Cardiac muscle cell (in vitro differentiated cells and primary cell): ENCODE data around the gene MAPK4. TPM values are rescaled to one million over a fixed set of nuclear protein-coding genes. Genes with fewer than 3 reads are reported as not detected.

Experiments
- DNase-seq, 2 donors: peaks; one replicate each; pipeline versions ENCODE4 v3.0.0 to v3.0.0-alpha.2; 2010 to 2017; ENCODE audit warnings: low read depth in 1 of 2, low spot score in 1 of 2
- H3K27ac ChIP-seq: fragments of 200-600 bp; sonication (generic); 2 replicates; pipeline ENCODE4 v1.5.1; 2016
- H3K27me3 ChIP-seq: fragments of 200-600 bp; sonication (generic); 2 replicates; pipeline ENCODE4 v1.6.0; 2016; ENCODE audit warnings: control low read depth
- H3K36me3 ChIP-seq: fragments of 200-600 bp; sonication (generic); 2 replicates; pipeline ENCODE4 v1.5.1; 2016; ENCODE audit warnings: control low read depth
- H3K4me1 ChIP-seq: fragments of 200-600 bp; sonication (generic); 2 replicates; pipeline ENCODE4 v1.8.1; 2017; ENCODE audit warnings: low read depth, mild to moderate bottlenecking, mixed run types
- H3K4me3 ChIP-seq: fragments of 200-600 bp; sonication (generic); 2 replicates; pipeline ENCODE4 v1.5.1; 2016; ENCODE audit warnings: mild to moderate bottlenecking
- H3K9me3 ChIP-seq: fragments of 200-600 bp; sonication (generic); 2 replicates; pipeline ENCODE4 v1.5.1; 2017; ENCODE audit warnings: low read depth, mild to moderate bottlenecking, control low read depth
- polyA plus RNA-seq: library from polyadenylated mRNA; unstranded; fragments of >200 nt; fragmentation: Nextera tagmentation; extraction: Ambion mirVana; gene quantifications from 2 replicates; pipeline ENCODE4 v1.2.1, GENCODE V29; 2016
- total RNA-seq: library from RNA; depleted of rRNA; stranded (reverse); fragments of >200 nt; gene quantifications from 2 replicates; pipeline ENCODE4 v1.2.3, GENCODE V29; 2016
- TF ChIP-seq, protein P1 (sequence below): IDR thresholded peaks from 2 replicates; pipeline ENCODE4 v1.5.1; 2012; ENCODE audit warnings: low read depth, mild to moderate bottlenecking, low read length

Gene MAPK4
- total and polyA plus RNA-seq, 2 experiments from 2014 or later = 36.9 to 68.9 TPM

DNA sequence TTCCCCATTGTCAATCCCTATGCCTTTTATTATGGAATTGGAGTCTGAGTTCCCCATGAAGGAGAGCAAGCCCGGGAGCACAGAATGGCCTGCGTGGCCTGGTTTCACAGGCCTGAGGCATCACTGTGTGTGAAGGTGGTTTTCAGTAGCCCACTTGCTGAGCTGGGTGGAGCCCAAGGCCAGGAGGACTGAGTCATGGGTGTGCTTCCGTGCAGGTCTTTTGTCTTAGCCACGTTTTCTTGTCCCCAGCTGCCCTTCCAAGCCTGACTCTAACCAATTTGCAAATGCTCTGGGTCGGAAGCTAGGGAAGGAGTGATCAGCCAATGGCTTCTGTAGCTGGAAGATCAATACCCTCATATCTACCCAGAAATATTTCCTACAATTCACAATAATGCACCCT lies 119.2 kb downstream of the MAPK4 start:
- DNase-seq = no peak
- Histone ChIP-seq H3K36me3 (no peaks in the 10 kb centered on the region), H3K4me3 (no peak overlapping the region), H3K27ac (no peak overlapping the region), H3K27me3 (no peaks in the 10 kb centered on the region), H3K9me3 (no peaks in the 10 kb centered on the region), H3K4me1 (peaks cover 10% of the 10 kb centered on the region)
- TF ChIP-seq, protein P1, sequence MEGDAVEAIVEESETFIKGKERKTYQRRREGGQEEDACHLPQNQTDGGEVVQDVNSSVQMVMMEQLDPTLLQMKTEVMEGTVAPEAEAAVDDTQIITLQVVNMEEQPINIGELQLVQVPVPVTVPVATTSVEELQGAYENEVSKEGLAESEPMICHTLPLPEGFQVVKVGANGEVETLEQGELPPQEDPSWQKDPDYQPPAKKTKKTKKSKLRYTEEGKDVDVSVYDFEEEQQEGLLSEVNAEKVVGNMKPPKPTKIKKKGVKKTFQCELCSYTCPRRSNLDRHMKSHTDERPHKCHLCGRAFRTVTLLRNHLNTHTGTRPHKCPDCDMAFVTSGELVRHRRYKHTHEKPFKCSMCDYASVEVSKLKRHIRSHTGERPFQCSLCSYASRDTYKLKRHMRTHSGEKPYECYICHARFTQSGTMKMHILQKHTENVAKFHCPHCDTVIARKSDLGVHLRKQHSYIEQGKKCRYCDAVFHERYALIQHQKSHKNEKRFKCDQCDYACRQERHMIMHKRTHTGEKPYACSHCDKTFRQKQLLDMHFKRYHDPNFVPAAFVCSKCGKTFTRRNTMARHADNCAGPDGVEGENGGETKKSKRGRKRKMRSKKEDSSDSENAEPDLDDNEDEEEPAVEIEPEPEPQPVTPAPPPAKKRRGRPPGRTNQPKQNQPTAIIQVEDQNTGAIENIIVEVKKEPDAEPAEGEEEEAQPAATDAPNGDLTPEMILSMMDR = no peak

DNA sequence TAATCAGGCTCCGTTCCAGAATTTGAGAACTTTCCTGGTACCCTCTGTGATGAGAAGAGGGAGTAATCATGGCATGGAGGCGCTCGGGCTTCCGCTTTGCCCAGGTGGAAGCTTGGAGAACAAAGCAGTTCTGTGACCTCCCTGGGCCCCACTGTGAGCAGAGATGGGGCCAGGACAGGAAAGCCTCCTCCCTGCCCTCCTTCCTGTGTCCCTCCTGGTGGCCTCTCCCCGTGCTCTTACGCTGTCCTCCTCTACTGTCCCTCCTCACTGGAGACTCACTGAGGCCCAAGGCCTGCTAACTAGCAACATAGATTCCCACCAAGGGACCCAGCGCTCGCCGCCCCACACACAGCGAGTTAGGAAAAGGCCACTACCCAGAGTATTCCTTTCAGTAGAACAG lies 119.8 kb downstream of the MAPK4 start:
- H3K27me3 ChIP-seq = no peaks in the 10 kb centered on the region
- no peaks in the 10 kb centered on the region for H3K36me3 ChIP-seq
- H3K4me1 ChIP-seq = peaks cover 4% of the 10 kb centered on the region
- no peak overlapping the region for H3K4me3 ChIP-seq
- no peak for DNase-seq
- H3K27ac ChIP-seq = no peak overlapping the region
- TF ChIP-seq, protein P1 = no peak
- no peaks in the 10 kb centered on the region for H3K9me3 ChIP-seq

DNA sequence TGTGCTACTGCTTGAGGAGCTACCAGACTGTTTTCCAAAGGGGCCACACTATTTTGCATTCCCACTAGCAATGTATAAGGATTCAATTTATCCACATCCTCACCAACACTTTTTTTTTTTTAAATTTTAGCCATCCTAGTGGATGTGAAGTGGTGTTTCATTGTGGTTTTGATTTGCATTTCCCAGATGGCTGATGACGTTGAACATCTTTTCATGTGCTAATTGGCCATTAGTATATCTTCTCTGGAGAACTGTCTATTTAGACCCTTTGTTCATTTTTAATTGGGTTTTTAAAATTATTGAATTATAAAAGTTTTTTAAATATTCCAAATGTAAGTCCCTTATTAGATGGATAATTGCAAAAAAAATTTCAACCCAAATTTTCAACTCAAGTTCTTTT lies 121.1 kb downstream of the MAPK4 start:
- H3K9me3 ChIP-seq = no peaks in the 10 kb centered on the region
- H3K4me3 ChIP-seq = no peak overlapping the region
- no peak overlapping the region for H3K27ac ChIP-seq
- H3K27me3 ChIP-seq = no peaks in the 10 kb centered on the region
- H3K36me3 ChIP-seq = no peaks in the 10 kb centered on the region
- H3K4me1 ChIP-seq = no peaks in the 10 kb centered on the region
- DNase-seq = no peak
- TF ChIP-seq, protein P1 = no peak

DNA sequence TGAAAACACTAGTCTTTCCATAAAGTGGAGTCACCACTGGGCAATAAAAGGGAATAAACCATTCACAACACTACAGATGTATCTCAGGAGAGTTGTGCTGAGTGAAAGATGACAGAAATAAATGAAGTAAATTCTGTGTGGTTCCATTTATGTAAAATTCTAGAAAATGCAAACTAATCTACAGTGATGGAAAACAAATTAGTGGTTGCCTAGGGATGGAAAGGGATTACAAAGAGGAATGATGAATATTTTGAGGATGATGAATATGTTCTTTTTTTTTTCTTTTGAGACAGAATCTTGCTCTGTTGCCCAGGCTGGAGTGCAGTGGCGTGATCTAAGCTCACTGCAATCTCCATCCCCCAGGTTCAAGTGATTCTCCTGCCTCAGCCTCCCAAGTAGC lies 123.0 kb downstream of the MAPK4 start:
- Histone ChIP-seq H3K36me3 (no peaks in the 10 kb centered on the region), H3K4me3 (no peak overlapping the region), H3K27me3 (no peaks in the 10 kb centered on the region), H3K27ac (no peak overlapping the region), H3K9me3 (no peaks in the 10 kb centered on the region), H3K4me1 (peaks cover under 1% of the 10 kb centered on the region)
- TF ChIP-seq, protein P1 = no peak
- no peak for DNase-seq

DNA sequence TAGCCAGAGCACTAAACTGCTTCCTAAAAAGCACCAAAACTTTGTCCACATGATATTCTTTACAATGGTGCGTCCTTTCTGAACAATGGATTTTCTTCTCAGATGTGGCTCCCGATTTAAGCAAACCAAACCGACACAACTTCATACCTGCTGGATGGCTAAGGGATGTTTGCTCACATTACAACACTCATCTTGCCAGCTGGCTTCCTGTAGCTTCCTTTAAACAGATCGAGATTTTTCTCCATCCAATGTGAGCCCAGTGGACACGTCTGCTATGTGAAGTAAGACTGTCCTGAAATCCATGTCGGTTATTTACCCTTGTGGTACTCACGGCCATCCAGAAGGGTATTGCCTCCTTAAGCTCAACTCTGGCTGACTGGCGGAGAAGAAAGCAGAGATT lies 126.5 kb downstream of the MAPK4 start:
- DNase-seq = no peak
- H3K4me3 ChIP-seq = no peak overlapping the region
- H3K27me3 ChIP-seq = no peaks in the 10 kb centered on the region
- H3K27ac ChIP-seq = no peak overlapping the region
- TF ChIP-seq, protein P1 = no peak
- peaks cover 7% of the 10 kb centered on the region for H3K4me1 ChIP-seq
- no peaks in the 10 kb centered on the region for H3K36me3 ChIP-seq
- no peaks in the 10 kb centered on the region for H3K9me3 ChIP-seq

DNA sequence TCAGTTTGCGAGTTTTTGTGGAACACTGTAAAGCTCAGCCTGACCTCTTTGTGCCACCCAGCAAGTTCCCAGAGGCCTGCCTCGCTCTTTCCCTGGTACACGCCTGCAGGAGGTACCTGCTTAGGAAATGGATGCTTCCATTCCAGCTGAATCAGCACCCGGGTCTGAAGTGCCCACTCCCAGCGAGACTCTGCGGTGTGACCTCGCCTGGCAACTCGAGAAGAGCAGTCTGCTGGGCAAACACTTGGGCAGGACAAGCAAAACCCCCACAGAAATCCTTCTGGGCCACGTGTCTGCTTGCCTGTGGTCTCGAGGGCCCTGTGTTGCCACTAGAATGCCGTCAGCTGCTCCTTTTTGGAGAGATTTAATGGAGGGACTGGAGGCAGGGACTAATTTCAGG lies 127.6 kb downstream of the MAPK4 start:
- no peaks in the 10 kb centered on the region for H3K36me3 ChIP-seq
- no peak for DNase-seq
- H3K4me1 ChIP-seq = peaks cover 7% of the 10 kb centered on the region
- H3K4me3 ChIP-seq = no peak overlapping the region
- H3K9me3 ChIP-seq = no peaks in the 10 kb centered on the region
- TF ChIP-seq, protein P1 = no peak
- no peaks in the 10 kb centered on the region for H3K27me3 ChIP-seq
- no peak overlapping the region for H3K27ac ChIP-seq
